GM11168 (cell line): ENCODE measurements around the gene PARVA.

Source experiments
- in situ Hi-C: fragments of 300-500 bp; cut with MboI; formaldehyde crosslinking; loops from one replicate; pipeline ENCODE4 v1.12.0; 2022; ENCODE audit warnings: low sequenced_read_pairs; ENCODE audit not compliant: unreplicated experiment

PARVA gene

GRCh38 chr11:12429155-12429554 lies 51.8 kb downstream of the PARVA start:
- in situ Hi-C loops: no loop called here

- in situ Hi-C loops: no loop called here
Observed at GRCh38 chr11:12430351-12430750, 53.0 kb downstream of the PARVA start.

- in situ Hi-C loops: no loop called here
Observed at GRCh38 chr11:12430954-12431595, 53.7 kb downstream of the PARVA start.

- in situ Hi-C loops: no loop called here
Observed at GRCh38 chr11:12432507-12432906, 55.1 kb downstream of the PARVA start.

- in situ Hi-C loops: no loop called here
Observed at GRCh38 chr11:12433121-12433520, 55.8 kb downstream of the PARVA start.

GRCh38 chr11:12433571-12434324 lies 56.4 kb downstream of the PARVA start:
- in situ Hi-C loops: no loop called here

- in situ Hi-C loops: no loop called here
Observed at GRCh38 chr11:12434325-12434654, 56.9 kb downstream of the PARVA start.

- in situ Hi-C loops: no loop called here
Observed at GRCh38 chr11:12435264-12435663, 57.9 kb downstream of the PARVA start.

- in situ Hi-C loops: no loop called here
Observed at GRCh38 chr11:12436266-12436665, 58.9 kb downstream of the PARVA start.

- in situ Hi-C loops: no loop called here
Observed at GRCh38 chr11:12438291-12438690, 60.9 kb downstream of the PARVA start.

GRCh38 chr11:12439615-12440014 lies 62.2 kb downstream of the PARVA start:
- in situ Hi-C loops: no loop called here

- in situ Hi-C loops: no loop called here
Observed at GRCh38 chr11:12440565-12440964, 63.2 kb downstream of the PARVA start.

- in situ Hi-C loops: no loop called here
Observed at GRCh38 chr11:12441231-12441861, 64.0 kb downstream of the PARVA start.

GRCh38 chr11:12444601-12445000 lies 67.2 kb downstream of the PARVA start:
- in situ Hi-C loops: no loop called here

GRCh38 chr11:12445001-12445400 lies 67.6 kb downstream of the PARVA start:
- in situ Hi-C loops: no loop called here

- in situ Hi-C loops: no loop called here
Observed at GRCh38 chr11:12446863-12447262, 69.5 kb downstream of the PARVA start.

GRCh38 chr11:12448131-12448939 lies 71.0 kb downstream of the PARVA start:
- in situ Hi-C loops: no loop called here

- in situ Hi-C loops: no loop called here
Observed at GRCh38 chr11:12449961-12450715, 72.8 kb downstream of the PARVA start.

- in situ Hi-C loops: no loop called here
Observed at GRCh38 chr11:12451179-12451814, 73.9 kb downstream of the PARVA start.

GRCh38 chr11:12453243-12453642 lies 75.9 kb downstream of the PARVA start:
- in situ Hi-C loops: no loop called here
